Esophagus (tissue), 2 donors: Measurements from ENCODE around the gene GOLGA6L10. TPM values are rescaled to one million over a fixed set of nuclear protein-coding genes. Genes with fewer than 3 reads are reported as not detected.

Experiments
- H3K27ac ChIP-seq, 2 donors: one replicate each; pipeline ENCODE4 v1.5.1; 2013; ENCODE audit warnings: low read depth in 2 of 2, mild to moderate bottlenecking in 2 of 2, inconsistent platforms in 1 of 2, low read length in 1 of 2, moderate library complexity in 1 of 2
- H3K27me3 ChIP-seq, 2 donors: one replicate each; pipeline ENCODE4 v1.6.1; 2013; ENCODE audit warnings: low read length in 2 of 2, control low read depth in 1 of 2, mild to moderate bottlenecking in 1 of 2; ENCODE audit not compliant: insufficient read depth in 2 of 2, control insufficient read depth in 1 of 2
- H3K36me3 ChIP-seq, 2 donors: one replicate each; pipeline ENCODE4 v1.6.1; 2013; ENCODE audit warnings: low read length in 1 of 2; ENCODE audit not compliant: control insufficient read depth in 2 of 2, insufficient read depth in 2 of 2
- H3K4me1 ChIP-seq, 2 donors: one replicate each; pipeline ENCODE4 v1.6.1; 2013; ENCODE audit warnings: low read length in 1 of 2; ENCODE audit not compliant: control insufficient read depth in 2 of 2, insufficient read depth in 2 of 2
- H3K4me3 ChIP-seq, 2 donors: one replicate each; pipeline ENCODE4 v1.5.1; 2013; ENCODE audit warnings: low read length in 2 of 2, mild to moderate bottlenecking in 2 of 2, low read depth in 1 of 2, moderate library complexity in 1 of 2
- H3K9me3 ChIP-seq, 2 donors: one replicate each; pipeline ENCODE4 v1.6.1; 2013; ENCODE audit warnings: mild to moderate bottlenecking in 2 of 2, low read depth in 1 of 2, low read length in 1 of 2, moderate library complexity in 1 of 2; ENCODE audit not compliant: control insufficient read depth in 2 of 2, insufficient read depth in 1 of 2
- WGBS, 2 donors: extraction: QIAGEN DNeasy Blood & Tissue Kit; methylation state at CpG; one replicate each; pipeline ENCODE4 v1.1.7; 2013; 5-methylcytosine and 5-hydroxymethylcytosine counted together
- polyA plus RNA-seq, 2 donors: library from polyadenylated mRNA; stranded (reverse); fragments of 200-250 nt; gene quantifications; one replicate each; pipeline ENCODE4 v1.2.3, GENCODE V29; 2013
- donor health status: healthy with polysubstance abuse.
- donor health status: Bipolar disorder and iron deficiency.

The GOLGA6L10 gene
- polyA plus RNA-seq, 2 donors: 2.9 to 8.9 TPM

DNA sequence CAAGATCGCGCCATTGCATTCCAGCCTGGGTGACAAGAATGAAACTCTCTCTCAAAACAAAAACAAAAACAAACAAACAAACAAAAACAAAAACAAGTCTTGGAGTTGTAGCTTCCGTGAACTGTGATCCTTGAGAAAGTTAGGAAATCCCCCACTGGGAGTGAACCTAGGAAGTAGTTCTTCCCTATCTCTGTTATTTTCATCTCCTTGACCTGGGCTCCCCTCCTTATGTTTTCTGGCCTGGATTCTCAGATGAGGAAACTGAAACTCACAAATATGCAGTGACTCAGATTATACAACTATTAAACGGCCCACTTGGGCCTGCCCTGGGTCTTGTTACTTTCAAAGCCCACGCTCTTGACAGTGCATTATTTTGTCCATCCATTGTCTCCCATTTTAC lies 57.0 kb downstream of the GOLGA6L10 start:
- no peaks in the 10 kb centered on the region for H3K4me1 ChIP-seq
- no peaks in the 10 kb centered on the region for H3K9me3 ChIP-seq
- WGBS, 2 donors: 85 to 87% methylated on average over 5 of the region's 5 CpGs
- no peaks in the 10 kb centered on the region for H3K27me3 ChIP-seq
- no peak overlapping the region for H3K4me3 ChIP-seq
- H3K27ac ChIP-seq: no peak overlapping the region
- no peaks in the 10 kb centered on the region for H3K36me3 ChIP-seq

Other genes starting within 250 kb of the GOLGA6L10 start
- 1 to 10 TPM; 2.6 to 7.5 TPM for gene EFL1, start 86.7 kb downstream of the GOLGA6L10 start, polyA plus RNA-seq
- 1 to 10 TPM in 1 of 2 donors, under 1 TPM in 1; 0.47 to 2.3 TPM for gene SAXO2, start 86.7 kb downstream of the GOLGA6L10 start, polyA plus RNA-seq
- 10 to 100 TPM in 1 of 2 donors, 1 to 10 TPM in 1; 8.3 to 48.5 TPM for gene GOLGA6L9, start 80.3 kb upstream of the GOLGA6L10 start, polyA plus RNA-seq
- 1,000 to 10,000 TPM; 2,885 to 4,224 TPM for gene RPS17, start 191.0 kb upstream of the GOLGA6L10 start, polyA plus RNA-seq